ENCODE data around the gene ZNF800.

The ZNF800 gene

GRCh38 chr7:127390186-127390816 lies 2.2 kb downstream of the ZNF800 start:
- no peak for FAIRE-seq

GRCh38 chr7:127389321-127389720 lies 3.2 kb downstream of the ZNF800 start:
- no peak for FAIRE-seq

- no peak for FAIRE-seq
These were observed 4.5 kb downstream of the ZNF800 start for GRCh38 chr7:127387974-127388373.

- no peak for FAIRE-seq
These were observed 9.2 kb downstream of the ZNF800 start for GRCh38 chr7:127383123-127383835.

GRCh38 chr7:127382301-127383085 lies 10.0 kb downstream of the ZNF800 start:
- no peak for FAIRE-seq

GRCh38 chr7:127380479-127380878 lies 12.0 kb downstream of the ZNF800 start:
- FAIRE-seq, result no peak

- no peak for FAIRE-seq
These were observed 12.9 kb downstream of the ZNF800 start for GRCh38 chr7:127379642-127380041.

GRCh38 chr7:127378537-127378936 lies 14.0 kb downstream of the ZNF800 start:
- no peak for FAIRE-seq

- no peak for FAIRE-seq
These were observed 15.1 kb downstream of the ZNF800 start for GRCh38 chr7:127377425-127377824.

- no peak for FAIRE-seq
These were observed 16.9 kb downstream of the ZNF800 start for GRCh38 chr7:127375631-127376030.

GRCh38 chr7:127367679-127368078 lies 24.8 kb downstream of the ZNF800 start:
- FAIRE-seq, result no peak

GRCh38 chr7:127366680-127367079 lies 25.8 kb downstream of the ZNF800 start:
- FAIRE-seq, result no peak

- FAIRE-seq, result no peak
These were observed 26.6 kb downstream of the ZNF800 start for GRCh38 chr7:127365957-127366315.

- FAIRE-seq, result no peak
These were observed 27.1 kb downstream of the ZNF800 start for GRCh38 chr7:127365164-127365956.

GRCh38 chr7:127362364-127363027 lies 30.0 kb downstream of the ZNF800 start:
- FAIRE-seq, result no peak

GRCh38 chr7:127361736-127362135 lies 30.8 kb downstream of the ZNF800 start:
- FAIRE-seq, result no peak

GRCh38 chr7:127359011-127359410 lies 33.5 kb downstream of the ZNF800 start:
- no peak for FAIRE-seq

GRCh38 chr7:127353897-127354296 lies 38.6 kb downstream of the ZNF800 start:
- no peak for FAIRE-seq

- no peak for FAIRE-seq
These were observed 41.9 kb downstream of the ZNF800 start for GRCh38 chr7:127350586-127350985.

GRCh38 chr7:127349881-127350280 lies 42.6 kb downstream of the ZNF800 start:
- no peak for FAIRE-seq

GRCh38 chr7:127348247-127348631 lies 44.3 kb downstream of the ZNF800 start:
- FAIRE-seq, result no peak

GRCh38 chr7:127347567-127348246 lies 44.8 kb downstream of the ZNF800 start:
- FAIRE-seq, result no peak
